H1 (cell line): ENCODE measurements around the gene FHAD1. TPM values are rescaled to one million over a fixed set of nuclear protein-coding genes. Genes with fewer than 3 reads are reported as not detected.
A peak's percentile ranks its signal among the peaks of the same experiment; 100 is the strongest.

Source experiments
- CTCF ChIA-PET: fragments of 300-600 bp; sonication (Branson Sonifier 250); formaldehyde crosslinking; loops from one replicate; lab custom pipeline; 2021; ENCODE audit not compliant: partially characterized antibody; lab: Charles Lee
- POLR2A ChIA-PET: fragments of 300-600 bp; sonication (Branson Sonifier 250); formaldehyde crosslinking; loops from one replicate; lab custom pipeline; 2021; ENCODE audit warnings: inconsistent platforms; ENCODE audit not compliant: partially characterized antibody; lab: Charles Lee
- DNase-seq, 2 experiments: peaks; one replicate each; pipeline versions ENCODE4 v3.0.0 to v3.0.0-alpha.2; 2010 to 2022; ENCODE audit warnings: low spot score in 2 of 2, low read depth in 1 of 2, mixed read lengths in 1 of 2
- FAIRE-seq: peaks from 2 replicates; lab custom pipeline; 2011; peaks lifted over from hg19 to GRCh38; lab: Jason Lieb, UNC
- H2AFZ ChIP-seq: 2 replicates; pipeline ENCODE4 v1.8.1; 2012; ENCODE audit warnings: low read length, inconsistent platforms
- H2AK5ac ChIP-seq: 2 replicates; pipeline ENCODE4 v1.6.1; 2013; ENCODE audit warnings: low read depth, low read length
- H2BK120ac ChIP-seq: replicated peaks from 2 replicates; pipeline ENCODE3; 2013; ENCODE audit warnings: low read depth, low read length, inconsistent platforms
- H2BK12ac ChIP-seq: 2 replicates; pipeline ENCODE4 v1.6.1; 2013; ENCODE audit warnings: low read depth, low read length
- H2BK15ac ChIP-seq: 2 replicates; pipeline ENCODE4 v1.6.1; 2013; ENCODE audit warnings: low read length
- H2BK20ac ChIP-seq: 2 replicates; pipeline ENCODE4 v1.6.1; 2013; ENCODE audit warnings: low read length
- H2BK5ac ChIP-seq: 2 replicates; pipeline ENCODE4 v1.6.1; 2013; ENCODE audit warnings: low read depth, low read length
- H3K14ac ChIP-seq: 2 replicates; pipeline ENCODE4 v1.6.1; 2013; ENCODE audit warnings: inconsistent platforms; ENCODE audit not compliant: insufficient read length
- H3K18ac ChIP-seq: 2 replicates; pipeline ENCODE4 v1.6.1; 2013; ENCODE audit warnings: low read length; ENCODE audit errors: extremely low read depth
- H3K23ac ChIP-seq: 2 replicates; pipeline ENCODE4 v1.6.1; 2013; ENCODE audit warnings: inconsistent platforms; ENCODE audit not compliant: insufficient read length
- H3K23me2 ChIP-seq: 2 replicates; pipeline ENCODE4 v1.6.1; 2013; ENCODE audit warnings: low read depth, low read length
- H3K27ac ChIP-seq: 2 replicates; pipeline ENCODE4 v1.6.1; 2011; ENCODE audit warnings: low read depth, low read length, inconsistent platforms
- H3K27me3 ChIP-seq, 4 experiments: replicated peaks in 1 of 4; 1 replicate in 1 of 4; 2 replicates in 3 of 4; pipeline versions ENCODE4 v1.6.1 to v1.8.1; 2011 to 2013; ENCODE audit warnings: low read length in 3 of 4, mild to moderate bottlenecking in 3 of 4, inconsistent platforms in 2 of 4, mixed read lengths in 2 of 4, moderate library complexity in 1 of 4; ENCODE audit not compliant: control insufficient read depth in 3 of 4, insufficient read depth in 3 of 4; ENCODE audit errors: extremely low read depth in 1 of 4
- H3K36me3 ChIP-seq, 4 experiments: 2 replicates each; pipeline versions ENCODE4 v1.6.1 to v1.8.1; 2011 to 2013; ENCODE audit warnings: mild to moderate bottlenecking in 4 of 4, low read length in 3 of 4, moderate library complexity in 2 of 4, control low read depth in 1 of 4, inconsistent platforms in 1 of 4; ENCODE audit not compliant: insufficient read depth in 4 of 4, control insufficient read depth in 2 of 4
- H3K4ac ChIP-seq: replicated peaks from 2 replicates; pipeline ENCODE3; 2013; ENCODE audit warnings: low read length, low read depth, mixed read lengths, inconsistent platforms; ENCODE audit not compliant: insufficient read length
- H3K4me1 ChIP-seq, 4 experiments: replicated peaks in 1 of 4; 1 replicate in 1 of 4; 2 replicates in 3 of 4; pipeline versions ENCODE4 v1.6.1 to v1.8.1; 2011 to 2013; ENCODE audit warnings: low read length in 3 of 4, inconsistent platforms in 2 of 4, mixed read lengths in 1 of 4; ENCODE audit not compliant: insufficient read depth in 4 of 4, control insufficient read depth in 3 of 4
- H3K4me2 ChIP-seq, 2 experiments: 2 replicates each; pipeline versions ENCODE4 v1.6.1 to v1.8.1; 2011 to 2013; ENCODE audit warnings: low read depth in 2 of 2, low read length in 2 of 2, control low read depth in 1 of 2, inconsistent platforms in 1 of 2, mild to moderate bottlenecking in 1 of 2; ENCODE audit not compliant: insufficient read depth in 1 of 2
- H3K4me3 ChIP-seq, 4 experiments: fragments of 200-600, 300-600 bp in 1 of 4; sonication (generic), shearing (Covaris generic), sonication (Bioruptor Twin) in 1 of 4; 2 replicates each; pipeline versions ENCODE4 v1.5.1 to v1.8.1; 2011 to 2016; ENCODE audit warnings: low read length in 4 of 4, low read depth in 3 of 4, control low read depth in 2 of 4, inconsistent platforms in 2 of 4, mild to moderate bottlenecking in 2 of 4, mixed read lengths in 1 of 4, moderate library complexity in 1 of 4; ENCODE audit not compliant: insufficient read depth in 2 of 4; ENCODE audit errors: extremely low read depth in 1 of 4
- H3K56ac ChIP-seq: replicated peaks from 2 replicates; pipeline ENCODE3; 2013; ENCODE audit warnings: low read depth, mild to moderate bottlenecking, mixed read lengths, low read length, inconsistent platforms; ENCODE audit not compliant: insufficient read length
- H3K79me1 ChIP-seq: 2 replicates; pipeline ENCODE4 v1.6.1; 2013; ENCODE audit warnings: low read depth, low read length, control low read depth
- H3K79me2 ChIP-seq, 2 experiments: 2 replicates each; pipeline versions ENCODE4 v1.6.1 to v1.8.1; 2012 to 2013; ENCODE audit warnings: low read length in 2 of 2, mild to moderate bottlenecking in 2 of 2, inconsistent platforms in 1 of 2; ENCODE audit not compliant: insufficient read depth in 2 of 2, control insufficient read depth in 1 of 2
- H3K9ac ChIP-seq, 4 experiments: replicated peaks in 1 of 4; 1 replicate in 1 of 4; 2 replicates in 3 of 4; pipeline versions ENCODE4 v1.6.1 to v1.8.1; 2011 to 2013; ENCODE audit warnings: low read depth in 3 of 4, low read length in 3 of 4, control low read depth in 2 of 4, mild to moderate bottlenecking in 2 of 4, moderate library complexity in 2 of 4, inconsistent platforms in 1 of 4; ENCODE audit errors: extremely low read depth in 1 of 4
- H3K9me3 ChIP-seq, 2 experiments: 2 replicates each; pipeline versions ENCODE4 v1.6.1 to v1.8.1; 2012 to 2013; ENCODE audit warnings: mild to moderate bottlenecking in 2 of 2, moderate library complexity in 2 of 2, control low read depth in 1 of 2, inconsistent platforms in 1 of 2, low read depth in 1 of 2, low read length in 1 of 2, mixed read lengths in 1 of 2; ENCODE audit not compliant: insufficient read depth in 2 of 2
- H4K20me1 ChIP-seq, 2 experiments: replicated peaks in 1 of 2; 2 replicates each; pipeline versions ENCODE3 to v1.8.1; 2011 to 2013; ENCODE audit warnings: inconsistent platforms in 2 of 2, low read length in 2 of 2, mild to moderate bottlenecking in 1 of 2; ENCODE audit not compliant: insufficient read depth in 2 of 2, control insufficient read depth in 1 of 2
- H4K5ac ChIP-seq: 2 replicates; pipeline ENCODE4 v1.6.1; 2013; ENCODE audit warnings: low read length, low read depth, mixed read lengths, inconsistent platforms; ENCODE audit not compliant: insufficient read length
- H4K8ac ChIP-seq: 2 replicates; pipeline ENCODE4 v1.8.0; 2013; ENCODE audit warnings: mild to moderate bottlenecking, moderate library complexity, low read length, inconsistent platforms; ENCODE audit not compliant: insufficient read depth; ENCODE audit errors: extremely low read depth
- H4K91ac ChIP-seq: replicated peaks from 2 replicates; pipeline ENCODE3; 2013; ENCODE audit warnings: low read length, mixed read lengths, inconsistent platforms; ENCODE audit not compliant: insufficient read length
- HDAC2 ChIP-seq, 2 experiments: fragments of 300-600 bp in 1 of 2; sonication (generic) in 1 of 2; IDR thresholded peaks; 2 replicates each; pipeline ENCODE4 v1.6.1; 2011 to 2012; ENCODE audit warnings: low read depth in 2 of 2, low read length in 2 of 2, mild to moderate bottlenecking in 2 of 2, moderate library complexity in 2 of 2, borderline replicate concordance in 1 of 2, inconsistent platforms in 1 of 2
- MAFK ChIP-seq: IDR thresholded peaks from 2 replicates; pipeline ENCODE4 v1.6.1; 2012; ENCODE audit warnings: low read depth, mild to moderate bottlenecking, improper control_type of control experiment, low read length
- SRF ChIP-seq: IDR thresholded peaks from 2 replicates; pipeline ENCODE4 v1.6.1; 2011; ENCODE audit warnings: mild to moderate bottlenecking, low read depth, low read length, moderate library complexity
- SUZ12 ChIP-seq: fragments of 200-600 bp; sonication (generic); IDR thresholded peaks from 2 replicates; pipeline ENCODE4 v1.6.1; 2012; ENCODE audit warnings: mild to moderate bottlenecking, inconsistent platforms, low read length, moderate library complexity, mixed read lengths
- whole genome bisulfite sequencing, 2 experiments: shearing (Covaris generic) in 1 of 2; methylation state at CpG; one replicate each; pipeline versions ENCODE4 v1.1.6 to v1.1.7; 2013 to 2015; ENCODE audit warnings: low lambda C conversion rate in 2 of 2, mixed read lengths in 2 of 2, inconsistent platforms in 1 of 2, low coverage in 1 of 2, missing lambda C conversion rate in 1 of 2; ENCODE audit not compliant: insufficient replicate concordance in 2 of 2, insufficient coverage in 1 of 2, insufficient read length in 1 of 2; ENCODE audit errors: extremely low coverage in 1 of 2, missing lambda C conversion rate in 1 of 2; 5-methylcytosine and 5-hydroxymethylcytosine counted together
- polyA plus RNA-seq, 7 experiments: library from polyadenylated mRNA; depleted of rRNA in 3 of 7; stranded (reverse) in 5 of 7; unstranded in 2 of 7; fragments of >200 nt in 5 of 7; fragments of 200-250 nt in 2 of 7; gene quantifications; 1 replicate in 5 of 7; 2 replicates in 1 of 7; 4 replicates in 1 of 7; pipeline versions ENCODE4 v1.2.1 to v1.2.3, GENCODE V29; 2011 to 2013; ENCODE audit warnings: missing spikeins in 2 of 7, mixed read lengths in 2 of 7
- total RNA-seq: library from RNA; stranded (reverse); fragmentation: NEBNext Ultra II Directional; extraction: Animal tissue kit (Norgen Biotek cat#: 25700); gene quantifications from 2 replicates; pipeline ENCODE4 v1.2.1, GENCODE V29; 2021
- TF ChIP-seq, protein P1 (sequence below), 3 experiments: IDR thresholded peaks; 1 replicate in 2 of 3; 2 replicates in 1 of 3; pipeline versions ENCODE4 v1.5.1 to v1.6.1; 2011; ENCODE audit warnings: low read length in 3 of 3, mild to moderate bottlenecking in 3 of 3, inconsistent platforms in 2 of 3, low read depth in 1 of 3, moderate library complexity in 1 of 3; ENCODE audit not compliant: insufficient read depth in 1 of 3; ENCODE audit errors: control extremely low read depth in 1 of 3
- TF ChIP-seq, protein P2 (sequence below): IDR thresholded peaks from 2 replicates; pipeline ENCODE4 v1.6.1; 2011; ENCODE audit warnings: low read depth, mild to moderate bottlenecking, low read length; ENCODE audit not compliant: insufficient read depth
- TF ChIP-seq, protein P3 (sequence below): IDR thresholded peaks from 2 replicates; pipeline ENCODE4 v1.6.1; 2011; ENCODE audit warnings: low read length, improper control_type of control experiment

Gene FHAD1
- total and polyA plus RNA-seq, 2 of the 8 experiments (the other 6 are each of a cell fraction or from before 2014, with no cell fraction given): 0.39 to 0.69 TPM

- H3K9me3 ChIP-seq: no peaks in the 10 kb centered on the region
- ChIA-PET POLR2A (interaction anchor here (1.3 kb wide), 1 partner anchor 162 kb away, joined by 3 read pairs; no protein-coding TSS in a partner anchor), CTCF (interaction anchor here (0.6 to 1.2 kb wide), 4 partner anchors 15 to 29 kb away, joined by 3 to 5 read pairs (median 4); no protein-coding TSS in a partner anchor)
- H3K23me2 ChIP-seq: no peaks in the 10 kb centered on the region
- WGBS, 2 experiments: 86% methylated on average over 14 of the region's 14 CpGs; no CpG with 5 or more reads in 1 of the 2 experiments
- no peak overlapping the region for H3K18ac ChIP-seq
- FAIRE-seq (no peak), DNase-seq (no peak)
- no peak overlapping the region; the same call in 1 of the 2 replicates for H4K8ac ChIP-seq
- H4K20me1 ChIP-seq: no peaks in the 10 kb centered on the region
- no peaks in the 10 kb centered on the region for H3K79me2 ChIP-seq
- no peaks in the 10 kb centered on the region; a peak in 1 of 7 replicates for H3K4me1 ChIP-seq
- no peak overlapping the region for H2BK120ac ChIP-seq
- H4K91ac ChIP-seq: no peak overlapping the region
- no peak overlapping the region for H3K23ac ChIP-seq
- no peak overlapping the region for H2AFZ ChIP-seq
- no peak overlapping the region for H3K4ac ChIP-seq
- H3K36me3 ChIP-seq: no peaks in the 10 kb centered on the region
- H3K27me3 ChIP-seq: no peaks in the 10 kb centered on the region
- no peaks in the 10 kb centered on the region for H3K79me1 ChIP-seq
- H3K9ac ChIP-seq: no peak overlapping the region
- H3K4me2 ChIP-seq: no peak overlapping the region
- peak overlapping the region; percentile 23; the same call in 1 of the 2 replicates for H2BK15ac ChIP-seq
- no peak overlapping the region for H2BK12ac ChIP-seq
- H2BK5ac ChIP-seq: no peak overlapping the region
- H4K5ac ChIP-seq: no peak overlapping the region
- no peak overlapping the region for H3K27ac ChIP-seq
- no peak overlapping the region for H3K4me3 ChIP-seq
- H3K14ac ChIP-seq: no peak overlapping the region
- H2AK5ac ChIP-seq: no peak overlapping the region
- no peak overlapping the region for H2BK20ac ChIP-seq
- H3K56ac ChIP-seq: no peak overlapping the region
- TF ChIP-seq MAFK (no peak), HDAC2 (IDR thresholded peaks at IDR 0.05; ENCODE audit: borderline replicate concordance in 1 of 2, low read depth in 2 of 2, low read length in 2 of 2) (no peak), SRF (no peak), SUZ12 (no peak)
- TF ChIP-seq, protein P1, sequence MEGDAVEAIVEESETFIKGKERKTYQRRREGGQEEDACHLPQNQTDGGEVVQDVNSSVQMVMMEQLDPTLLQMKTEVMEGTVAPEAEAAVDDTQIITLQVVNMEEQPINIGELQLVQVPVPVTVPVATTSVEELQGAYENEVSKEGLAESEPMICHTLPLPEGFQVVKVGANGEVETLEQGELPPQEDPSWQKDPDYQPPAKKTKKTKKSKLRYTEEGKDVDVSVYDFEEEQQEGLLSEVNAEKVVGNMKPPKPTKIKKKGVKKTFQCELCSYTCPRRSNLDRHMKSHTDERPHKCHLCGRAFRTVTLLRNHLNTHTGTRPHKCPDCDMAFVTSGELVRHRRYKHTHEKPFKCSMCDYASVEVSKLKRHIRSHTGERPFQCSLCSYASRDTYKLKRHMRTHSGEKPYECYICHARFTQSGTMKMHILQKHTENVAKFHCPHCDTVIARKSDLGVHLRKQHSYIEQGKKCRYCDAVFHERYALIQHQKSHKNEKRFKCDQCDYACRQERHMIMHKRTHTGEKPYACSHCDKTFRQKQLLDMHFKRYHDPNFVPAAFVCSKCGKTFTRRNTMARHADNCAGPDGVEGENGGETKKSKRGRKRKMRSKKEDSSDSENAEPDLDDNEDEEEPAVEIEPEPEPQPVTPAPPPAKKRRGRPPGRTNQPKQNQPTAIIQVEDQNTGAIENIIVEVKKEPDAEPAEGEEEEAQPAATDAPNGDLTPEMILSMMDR (IDR thresholded peaks at IDR 0.05; ENCODE audit: control extremely low read depth in 1 of 3, insufficient read depth in 1 of 3, low read depth in 1 of 3, low read length in 3 of 3): no peak
- TF ChIP-seq, protein P2, sequence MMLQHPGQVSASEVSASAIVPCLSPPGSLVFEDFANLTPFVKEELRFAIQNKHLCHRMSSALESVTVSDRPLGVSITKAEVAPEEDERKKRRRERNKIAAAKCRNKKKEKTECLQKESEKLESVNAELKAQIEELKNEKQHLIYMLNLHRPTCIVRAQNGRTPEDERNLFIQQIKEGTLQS: no peak
- TF ChIP-seq, protein P3, sequence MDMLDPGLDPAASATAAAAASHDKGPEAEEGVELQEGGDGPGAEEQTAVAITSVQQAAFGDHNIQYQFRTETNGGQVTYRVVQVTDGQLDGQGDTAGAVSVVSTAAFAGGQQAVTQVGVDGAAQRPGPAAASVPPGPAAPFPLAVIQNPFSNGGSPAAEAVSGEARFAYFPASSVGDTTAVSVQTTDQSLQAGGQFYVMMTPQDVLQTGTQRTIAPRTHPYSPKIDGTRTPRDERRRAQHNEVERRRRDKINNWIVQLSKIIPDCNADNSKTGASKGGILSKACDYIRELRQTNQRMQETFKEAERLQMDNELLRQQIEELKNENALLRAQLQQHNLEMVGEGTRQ: no peak
These were observed 99.5 kb downstream of the FHAD1 start for GRCh38 chr1:15346346-15347030.
